HepG2 (cell line): ENCODE results near the gene SYPL2. TPM values are rescaled to one million over a fixed set of nuclear protein-coding genes. Genes with fewer than 3 reads are reported as not detected.

ENCODE experiments used
- GLI4 ChIP-seq: sonication (generic); formaldehyde crosslinking; IDR thresholded peaks from 2 replicates; pipeline ENCODE4 v1.5.1; 2020; ENCODE audit warnings: missing genetic modification reagents, mild to moderate bottlenecking, moderate library complexity, borderline replicate concordance
- RBFOX2 ChIP-seq: fragments of 200-400 bp; formaldehyde crosslinking; IDR thresholded peaks from 2 replicates; pipeline ENCODE4 v1.6.1; 2017; ENCODE audit warnings: low read depth, mild to moderate bottlenecking, low read length
- SRSF4 ChIP-seq: fragments of 200-400 bp; formaldehyde crosslinking; IDR thresholded peaks from one replicate; pipeline ENCODE4 v1.6.1; 2018; ENCODE audit warnings: mild to moderate bottlenecking, low read depth, low read length, moderate library complexity; ENCODE audit not compliant: poor library complexity, severe bottlenecking
- STAG1 ChIP-seq: sonication (generic); formaldehyde crosslinking; IDR thresholded peaks from 2 replicates; pipeline ENCODE4 v1.4.0; 2020; ENCODE audit warnings: missing genetic modification reagents
- ZNF292 ChIP-seq: sonication (generic); formaldehyde crosslinking; IDR thresholded peaks from 2 replicates; pipeline ENCODE4 v1.8.1; 2022; ENCODE audit warnings: mild to moderate bottlenecking, low read depth, missing genetic modification reagents, borderline replicate concordance
- ZNF326 ChIP-seq: sonication (generic); formaldehyde crosslinking; IDR thresholded peaks from 2 replicates; pipeline ENCODE4 v1.4.0; 2020; ENCODE audit warnings: missing genetic modification reagents, borderline replicate concordance
- ZNF557 ChIP-seq: sonication (generic); formaldehyde crosslinking; IDR thresholded peaks from 2 replicates; pipeline ENCODE4 v1.4.0; 2020; ENCODE audit warnings: missing genetic modification reagents
- ZNF569 ChIP-seq: sonication (generic); formaldehyde crosslinking; IDR thresholded peaks from 2 replicates; pipeline ENCODE4 v1.5.0; 2020; ENCODE audit warnings: mild to moderate bottlenecking, missing genetic modification reagents, moderate library complexity, borderline replicate concordance
- ZNF644 ChIP-seq: IDR thresholded peaks from 2 replicates; pipeline ENCODE4 v1.6.1; 2016; ENCODE audit warnings: low read depth
- ZSCAN12 ChIP-seq: sonication (generic); formaldehyde crosslinking; IDR thresholded peaks from 2 replicates; pipeline ENCODE4 v1.9.0; 2021; ENCODE audit warnings: mild to moderate bottlenecking, missing genetic modification reagents
- ZZZ3 ChIP-seq: sonication (generic); formaldehyde crosslinking; IDR thresholded peaks from 2 replicates; pipeline ENCODE4 v1.4.0; 2020; ENCODE audit warnings: missing genetic modification reagents, mild to moderate bottlenecking, borderline replicate concordance
- polyA plus RNA-seq, 8 experiments: library from polyadenylated mRNA; depleted of rRNA in 3 of 8; stranded (reverse) in 7 of 8; unstranded in 1 of 8; fragments of >200 nt; fragmentation: Illumina TruSeq in 4 of 8; extraction: Trizol in 4 of 8; gene quantifications; 2 replicates each; pipeline versions ENCODE4 v1.2.1 to v1.2.3, GENCODE V29; 2011 to 2016; ENCODE audit warnings: low read depth in 4 of 8, missing spikeins in 1 of 8, mixed read lengths in 1 of 8; ENCODE audit not compliant: insufficient read depth in 1 of 8
- total RNA-seq, 5 experiments: library from RNA; depleted of rRNA; stranded (reverse); fragments of >200 nt; fragmentation: Illumina TruSeq; extraction: Trizol; gene quantifications; 2 replicates each; pipeline ENCODE4 v1.2.3, GENCODE V29; 2016; ENCODE audit warnings: low read depth in 1 of 5
- TF ChIP-seq, protein P1 (sequence below): sonication (generic); formaldehyde crosslinking; IDR thresholded peaks from 2 replicates; pipeline ENCODE4 v1.9.0; 2021; ENCODE audit warnings: mild to moderate bottlenecking, missing genetic modification reagents
- TF ChIP-seq, protein P2 (sequence below): sonication (generic); formaldehyde crosslinking; IDR thresholded peaks from 2 replicates; pipeline ENCODE4 v1.8.0; 2022; ENCODE audit warnings: mild to moderate bottlenecking, missing genetic modification reagents, moderate library complexity
- TF ChIP-seq, protein P3 (sequence below): sonication (generic); formaldehyde crosslinking; IDR thresholded peaks from 2 replicates; pipeline ENCODE4 v1.4.0; 2020; ENCODE audit warnings: missing genetic modification reagents
- TF ChIP-seq, protein P4 (sequence below): IDR thresholded peaks from 2 replicates; pipeline ENCODE4 v1.6.1; 2016; ENCODE audit warnings: missing compliant biosample characterization, missing genetic modification reagents, borderline replicate concordance
- TF ChIP-seq, protein P5 (sequence below): sonication (generic); formaldehyde crosslinking; IDR thresholded peaks from 2 replicates; pipeline ENCODE4 v1.4.0; 2020; ENCODE audit warnings: missing genetic modification reagents, low read depth, mild to moderate bottlenecking, borderline replicate concordance
- TF ChIP-seq, protein P6 (sequence below): sonication (generic); formaldehyde crosslinking; IDR thresholded peaks from 2 replicates; pipeline ENCODE4 v1.8.1; 2023; ENCODE audit warnings: missing genetic modification reagents, mild to moderate bottlenecking, borderline replicate concordance

Gene SYPL2
- total and polyA plus RNA-seq, 2 of the 13 experiments (the other 11 are each of a cell fraction or from before 2014, with no cell fraction given): 0.17 to 0.24 TPM

DNA sequence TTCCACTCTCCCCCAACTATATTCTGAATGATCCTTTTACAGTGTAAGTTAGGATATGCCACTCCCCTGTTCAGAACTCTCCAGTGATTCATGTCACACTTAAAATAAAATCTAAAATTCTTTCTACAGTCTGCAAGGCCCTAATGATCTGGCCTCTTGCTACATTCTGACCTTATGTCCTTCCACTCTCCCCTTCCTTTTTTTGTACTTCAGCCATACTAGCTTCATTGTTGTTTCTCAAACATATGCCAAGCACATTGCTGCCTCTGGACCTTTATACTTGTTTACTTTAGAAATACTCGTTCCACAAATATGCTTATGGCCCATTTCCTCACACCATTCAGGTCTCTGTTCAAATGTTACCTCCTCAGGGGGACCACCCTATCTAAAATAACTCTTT lies 25.3 kb upstream of the SYPL2 start (continued):
- TF ChIP-seq, protein P1, sequence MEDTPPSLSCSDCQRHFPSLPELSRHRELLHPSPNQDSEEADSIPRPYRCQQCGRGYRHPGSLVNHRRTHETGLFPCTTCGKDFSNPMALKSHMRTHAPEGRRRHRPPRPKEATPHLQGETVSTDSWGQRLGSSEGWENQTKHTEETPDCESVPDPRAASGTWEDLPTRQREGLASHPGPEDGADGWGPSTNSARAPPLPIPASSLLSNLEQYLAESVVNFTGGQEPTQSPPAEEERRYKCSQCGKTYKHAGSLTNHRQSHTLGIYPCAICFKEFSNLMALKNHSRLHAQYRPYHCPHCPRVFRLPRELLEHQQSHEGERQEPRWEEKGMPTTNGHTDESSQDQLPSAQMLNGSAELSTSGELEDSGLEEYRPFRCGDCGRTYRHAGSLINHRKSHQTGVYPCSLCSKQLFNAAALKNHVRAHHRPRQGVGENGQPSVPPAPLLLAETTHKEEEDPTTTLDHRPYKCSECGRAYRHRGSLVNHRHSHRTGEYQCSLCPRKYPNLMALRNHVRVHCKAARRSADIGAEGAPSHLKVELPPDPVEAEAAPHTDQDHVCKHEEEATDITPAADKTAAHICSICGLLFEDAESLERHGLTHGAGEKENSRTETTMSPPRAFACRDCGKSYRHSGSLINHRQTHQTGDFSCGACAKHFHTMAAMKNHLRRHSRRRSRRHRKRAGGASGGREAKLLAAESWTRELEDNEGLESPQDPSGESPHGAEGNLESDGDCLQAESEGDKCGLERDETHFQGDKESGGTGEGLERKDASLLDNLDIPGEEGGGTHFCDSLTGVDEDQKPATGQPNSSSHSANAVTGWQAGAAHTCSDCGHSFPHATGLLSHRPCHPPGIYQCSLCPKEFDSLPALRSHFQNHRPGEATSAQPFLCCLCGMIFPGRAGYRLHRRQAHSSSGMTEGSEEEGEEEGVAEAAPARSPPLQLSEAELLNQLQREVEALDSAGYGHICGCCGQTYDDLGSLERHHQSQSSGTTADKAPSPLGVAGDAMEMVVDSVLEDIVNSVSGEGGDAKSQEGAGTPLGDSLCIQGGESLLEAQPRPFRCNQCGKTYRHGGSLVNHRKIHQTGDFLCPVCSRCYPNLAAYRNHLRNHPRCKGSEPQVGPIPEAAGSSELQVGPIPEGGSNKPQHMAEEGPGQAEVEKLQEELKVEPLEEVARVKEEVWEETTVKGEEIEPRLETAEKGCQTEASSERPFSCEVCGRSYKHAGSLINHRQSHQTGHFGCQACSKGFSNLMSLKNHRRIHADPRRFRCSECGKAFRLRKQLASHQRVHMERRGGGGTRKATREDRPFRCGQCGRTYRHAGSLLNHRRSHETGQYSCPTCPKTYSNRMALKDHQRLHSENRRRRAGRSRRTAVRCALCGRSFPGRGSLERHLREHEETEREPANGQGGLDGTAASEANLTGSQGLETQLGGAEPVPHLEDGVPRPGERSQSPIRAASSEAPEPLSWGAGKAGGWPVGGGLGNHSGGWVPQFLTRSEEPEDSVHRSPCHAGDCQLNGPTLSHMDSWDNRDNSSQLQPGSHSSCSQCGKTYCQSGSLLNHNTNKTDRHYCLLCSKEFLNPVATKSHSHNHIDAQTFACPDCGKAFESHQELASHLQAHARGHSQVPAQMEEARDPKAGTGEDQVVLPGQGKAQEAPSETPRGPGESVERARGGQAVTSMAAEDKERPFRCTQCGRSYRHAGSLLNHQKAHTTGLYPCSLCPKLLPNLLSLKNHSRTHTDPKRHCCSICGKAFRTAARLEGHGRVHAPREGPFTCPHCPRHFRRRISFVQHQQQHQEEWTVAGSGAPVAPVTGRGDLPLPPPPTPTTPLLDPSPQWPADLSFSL (CRISPR knock-in tag): no peak
- TF ChIP-seq ZNF569 (CRISPR knock-in tag): no peak
- TF ChIP-seq ZNF326 (CRISPR knock-in tag): no peak
- TF ChIP-seq ZNF557: no peak
- no peak for TF ChIP-seq STAG1 (CRISPR knock-in tag)
- TF ChIP-seq ZNF644 (CRISPR knock-in tag): no peak
- TF ChIP-seq, protein P2, sequence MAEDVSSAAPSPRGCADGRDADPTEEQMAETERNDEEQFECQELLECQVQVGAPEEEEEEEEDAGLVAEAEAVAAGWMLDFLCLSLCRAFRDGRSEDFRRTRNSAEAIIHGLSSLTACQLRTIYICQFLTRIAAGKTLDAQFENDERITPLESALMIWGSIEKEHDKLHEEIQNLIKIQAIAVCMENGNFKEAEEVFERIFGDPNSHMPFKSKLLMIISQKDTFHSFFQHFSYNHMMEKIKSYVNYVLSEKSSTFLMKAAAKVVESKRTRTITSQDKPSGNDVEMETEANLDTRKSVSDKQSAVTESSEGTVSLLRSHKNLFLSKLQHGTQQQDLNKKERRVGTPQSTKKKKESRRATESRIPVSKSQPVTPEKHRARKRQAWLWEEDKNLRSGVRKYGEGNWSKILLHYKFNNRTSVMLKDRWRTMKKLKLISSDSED (CRISPR knock-in tag): no peak
- no peak for TF ChIP-seq GLI4 (CRISPR knock-in tag)
- TF ChIP-seq, protein P3, sequence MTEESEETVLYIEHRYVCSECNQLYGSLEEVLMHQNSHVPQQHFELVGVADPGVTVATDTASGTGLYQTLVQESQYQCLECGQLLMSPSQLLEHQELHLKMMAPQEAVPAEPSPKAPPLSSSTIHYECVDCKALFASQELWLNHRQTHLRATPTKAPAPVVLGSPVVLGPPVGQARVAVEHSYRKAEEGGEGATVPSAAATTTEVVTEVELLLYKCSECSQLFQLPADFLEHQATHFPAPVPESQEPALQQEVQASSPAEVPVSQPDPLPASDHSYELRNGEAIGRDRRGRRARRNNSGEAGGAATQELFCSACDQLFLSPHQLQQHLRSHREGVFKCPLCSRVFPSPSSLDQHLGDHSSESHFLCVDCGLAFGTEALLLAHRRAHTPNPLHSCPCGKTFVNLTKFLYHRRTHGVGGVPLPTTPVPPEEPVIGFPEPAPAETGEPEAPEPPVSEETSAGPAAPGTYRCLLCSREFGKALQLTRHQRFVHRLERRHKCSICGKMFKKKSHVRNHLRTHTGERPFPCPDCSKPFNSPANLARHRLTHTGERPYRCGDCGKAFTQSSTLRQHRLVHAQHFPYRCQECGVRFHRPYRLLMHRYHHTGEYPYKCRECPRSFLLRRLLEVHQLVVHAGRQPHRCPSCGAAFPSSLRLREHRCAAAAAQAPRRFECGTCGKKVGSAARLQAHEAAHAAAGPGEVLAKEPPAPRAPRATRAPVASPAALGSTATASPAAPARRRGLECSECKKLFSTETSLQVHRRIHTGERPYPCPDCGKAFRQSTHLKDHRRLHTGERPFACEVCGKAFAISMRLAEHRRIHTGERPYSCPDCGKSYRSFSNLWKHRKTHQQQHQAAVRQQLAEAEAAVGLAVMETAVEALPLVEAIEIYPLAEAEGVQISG: no peak
- TF ChIP-seq SRSF4: no peak
- TF ChIP-seq ZSCAN12 (CRISPR knock-in tag): no peak
- TF ChIP-seq, protein P4, sequence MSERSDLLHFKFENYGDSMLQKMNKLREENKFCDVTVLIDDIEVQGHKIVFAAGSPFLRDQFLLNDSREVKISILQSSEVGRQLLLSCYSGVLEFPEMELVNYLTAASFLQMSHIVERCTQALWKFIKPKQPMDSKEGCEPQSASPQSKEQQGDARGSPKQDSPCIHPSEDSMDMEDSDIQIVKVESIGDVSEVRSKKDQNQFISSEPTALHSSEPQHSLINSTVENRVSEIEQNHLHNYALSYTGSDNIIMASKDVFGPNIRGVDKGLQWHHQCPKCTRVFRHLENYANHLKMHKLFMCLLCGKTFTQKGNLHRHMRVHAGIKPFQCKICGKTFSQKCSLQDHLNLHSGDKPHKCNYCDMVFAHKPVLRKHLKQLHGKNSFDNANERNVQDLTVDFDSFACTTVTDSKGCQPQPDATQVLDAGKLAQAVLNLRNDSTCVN: no peak
- TF ChIP-seq RBFOX2: no peak
- TF ChIP-seq ZZZ3 (CRISPR knock-in tag): no peak
- TF ChIP-seq, protein P5, sequence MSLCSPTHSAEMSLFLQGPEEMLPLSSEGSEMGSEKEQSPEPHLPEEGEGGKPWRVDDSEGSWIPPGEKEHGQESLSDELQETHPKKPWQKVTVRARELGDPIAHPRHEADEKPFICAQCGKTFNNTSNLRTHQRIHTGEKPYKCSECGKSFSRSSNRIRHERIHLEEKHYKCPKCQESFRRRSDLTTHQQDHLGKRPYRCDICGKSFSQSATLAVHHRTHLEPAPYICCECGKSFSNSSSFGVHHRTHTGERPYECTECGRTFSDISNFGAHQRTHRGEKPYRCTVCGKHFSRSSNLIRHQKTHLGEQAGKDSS (CRISPR knock-in tag): no peak
- no peak for TF ChIP-seq ZNF292 (CRISPR knock-in tag)
- TF ChIP-seq, protein P6, sequence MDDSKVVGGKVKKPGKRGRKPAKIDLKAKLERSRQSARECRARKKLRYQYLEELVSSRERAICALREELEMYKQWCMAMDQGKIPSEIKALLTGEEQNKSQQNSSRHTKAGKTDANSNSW (CRISPR knock-in tag): no peak
